WERI-Rb-1 (cell line): ENCODE measurements around the gene WDCP.

ENCODE experiments used
- DNase-seq: peaks from one replicate; pipeline ENCODE4 v3.0.0-alpha.2; 2020
- H3K27ac ChIP-seq: fragments of 250-450 bp; sonication (Bioruptor Pico); 2 replicates; pipeline ENCODE4 v1.5.1; 2020; ENCODE audit warnings: mild to moderate bottlenecking, moderate library complexity
- H3K27me3 ChIP-seq: fragments of 250-450 bp; sonication (Bioruptor Pico); 2 replicates; pipeline ENCODE4 v1.5.1; 2021; ENCODE audit warnings: mild to moderate bottlenecking, low read depth, moderate library complexity; ENCODE audit not compliant: insufficient read depth, severe bottlenecking
- H3K36me3 ChIP-seq: fragments of 250-450 bp; sonication (Bioruptor Pico); 2 replicates; pipeline ENCODE4 v1.5.1; 2020; ENCODE audit warnings: mild to moderate bottlenecking, moderate library complexity
- H3K4me3 ChIP-seq: 2 replicates; pipeline ENCODE4 v1.5.1; 2011; ENCODE audit warnings: low read depth, mild to moderate bottlenecking, control low read depth, low read length
- H3K9me3 ChIP-seq: fragments of 250-450 bp; sonication (Bioruptor Pico); 2 replicates; pipeline ENCODE4 v1.5.1; 2021; ENCODE audit warnings: mild to moderate bottlenecking, moderate library complexity; ENCODE audit not compliant: severe bottlenecking
- CTCF ChIP-seq: IDR thresholded peaks from 2 replicates; pipeline ENCODE4 v1.5.1; 2011; ENCODE audit warnings: low read depth, mild to moderate bottlenecking, control low read depth, inconsistent platforms, low read length

The WDCP gene

GRCh38 chr2:24054366-24055010 lies 7.3 kb upstream of the WDCP start:
- H3K9me3 ChIP-seq: peaks cover 3% of the 10 kb centered on the region
- no peak overlapping the region for H3K4me3 ChIP-seq
- H3K27me3 ChIP-seq: no peaks in the 10 kb centered on the region
- H3K27ac ChIP-seq: peak overlapping the region; percentile 14; the same call in 1 of the 2 replicates
- peak; percentile 23 for DNase-seq
- TF ChIP-seq CTCF: no peak
- no peaks in the 10 kb centered on the region for H3K36me3 ChIP-seq

- H3K4me3 ChIP-seq: no peak overlapping the region
- DNase-seq: no peak
- TF ChIP-seq CTCF: no peak
- H3K27me3 ChIP-seq: no peaks in the 10 kb centered on the region
- H3K27ac ChIP-seq: no peak overlapping the region
- peaks cover 3% of the 10 kb centered on the region for H3K9me3 ChIP-seq
- no peaks in the 10 kb centered on the region for H3K36me3 ChIP-seq
Observed at GRCh38 chr2:24052951-24053350, 5.8 kb upstream of the WDCP start.

- Histone ChIP-seq H3K9me3 (peaks cover 3% of the 10 kb centered on the region), H3K27ac (no peak overlapping the region), H3K4me3 (no peak overlapping the region), H3K27me3 (no peaks in the 10 kb centered on the region), H3K36me3 (no peaks in the 10 kb centered on the region)
- no peak for DNase-seq
- TF ChIP-seq CTCF: no peak
Observed at GRCh38 chr2:24051833-24052232, 4.6 kb upstream of the WDCP start.

- TF ChIP-seq CTCF: no peak
- Histone ChIP-seq H3K27ac (no peak overlapping the region), H3K9me3 (no peaks in the 10 kb centered on the region), H3K4me3 (no peak overlapping the region), H3K36me3 (no peaks in the 10 kb centered on the region), H3K27me3 (no peaks in the 10 kb centered on the region)
- DNase-seq: no peak
Observed at GRCh38 chr2:24050041-24050979, 3.1 kb upstream of the WDCP start.

- DNase-seq: no peak
- Histone ChIP-seq H3K4me3 (no peak within 1 kb of the TSS), H3K27me3 (no peaks in the 10 kb centered on the region), H3K36me3 (no peaks in the 10 kb centered on the region), H3K9me3 (no peaks in the 10 kb centered on the region), H3K27ac (no peak within 1 kb of the TSS)
- no peak for TF ChIP-seq CTCF
Observed at GRCh38 chr2:24049485-24050021, 2.4 kb upstream of the WDCP start, which contains the start of gene FKBP1B. Gene FKBP1B, plus strand, starts transcription at chr2:24049741. Its CDS starts 109 bp downstream, at chr2:24049850.
